ENCODE results near the gene APLF. TPM values are rescaled to one million over a fixed set of nuclear protein-coding genes. Genes with fewer than 3 reads are reported as not detected.
"Not testable (repeated sequence)": the region's sequence is repeated elsewhere in the genome, so short reads cannot be mapped to it uniquely, and the experiment has no call there.

The APLF gene
- polyA plus RNA-seq, 2 of the 4 experiments (the other 2 are of a cell fraction) = 1.5 to 2.8 TPM

- peaks cover 9% of the 10 kb centered on the region; the same call in 2 of the 3 replicates for H3K4me1 ChIP-seq
- DNase-seq (ENCODE audit: low read depth in 1 of 2, low spot score in 1 of 2) = no peak
- H3K4me3 ChIP-seq = no peak overlapping the region
- ATAC-seq = no peak
- 63% methylated on average over 1 of the region's 1 CpG for WGBS (ENCODE audit: missing lambda C conversion rate)
- POLR2A ChIA-PET = no interaction called here
- CTCF ChIA-PET = interaction anchor here (1.3 kb wide), 1 partner anchor 20 kb away, joined by 3 read pairs; no protein-coding TSS in a partner anchor
- TF ChIP-seq RNF2 (IDR thresholded peaks at IDR 0.05; ENCODE audit: borderline replicate concordance, low read depth) (no peak), FOSB (CRISPR knock-in tag; IDR thresholded peaks at IDR 0.05) (no peak), POLR2AphosphoS2 (conservative IDR thresholded peaks at IDR 0.05; ENCODE audit: low read length) (no peak), MAZ (IDR thresholded peaks at IDR 0.05; ENCODE audit: borderline replicate concordance, low read depth, low read length) (no peak), EP300 (IDR thresholded peaks at IDR 0.05) (no peak), PHF8 (IDR thresholded peaks at IDR 0.05; ENCODE audit: borderline replicate concordance, low read depth) (no peak), HES2 (IDR thresholded peaks at IDR 0.05) (no peak), FOSL2 (IDR thresholded peaks at IDR 0.05) (no peak), FOSL2 (CRISPR knock-in tag; IDR thresholded peaks at IDR 0.05) (no peak), CBX2 (IDR thresholded peaks at IDR 0.05; ENCODE audit: borderline replicate concordance, low read depth) (no peak), MAFK (IDR thresholded peaks at IDR 0.05; ENCODE audit: partially characterized antibody) (no peak), TFCP2L1 (CRISPR knock-in tag; IDR thresholded peaks at IDR 0.05) (no peak), ELK1 (IDR thresholded peaks at IDR 0.05; ENCODE audit: low read depth, low read length) (no peak), NFE2L2 (conservative IDR thresholded peaks at IDR 0.05; ENCODE audit: low read length) (no peak), RARB (CRISPR knock-in tag; IDR thresholded peaks at IDR 0.05) (no peak), CBX8 (IDR thresholded peaks at IDR 0.05) (no peak), HMGXB4 (CRISPR knock-in tag; IDR thresholded peaks at IDR 0.05; ENCODE audit: borderline replicate concordance) (no peak), CEBPB (IDR thresholded peaks at IDR 0.05) (no peak), TP53 (CRISPR knock-in tag; IDR thresholded peaks at IDR 0.05) (no peak)
- H3K27ac ChIP-seq = no peak overlapping the region
- H3K4me2 ChIP-seq = no peak overlapping the region
- H3K9me3 ChIP-seq = no peaks in the 10 kb centered on the region
- peak; percentile 39 for FAIRE-seq
These were observed 102.2 kb downstream of the APLF start for GRCh38 chr2:68569604-68570003.

- WGBS (ENCODE audit: missing lambda C conversion rate) = 62% methylated on average over 4 of the region's 4 CpGs
- H3K4me1 ChIP-seq; FAIRE-seq; H3K4me3 ChIP-seq; H3K4me2 ChIP-seq; H3K9me3 ChIP-seq; H3K27ac ChIP-seq; POLR2A ChIA-PET; ATAC-seq; DNase-seq (ENCODE audit: low read depth in 1 of 2, low spot score in 1 of 2); CTCF ChIA-PET: not testable (repeated sequence)
These were observed 103.0 kb downstream of the APLF start for GRCh38 chr2:68570434-68570833.

- 18% methylated on average over 2 of the region's 2 CpGs for WGBS (ENCODE audit: missing lambda C conversion rate)
- ATAC-seq (no peak), DNase-seq (ENCODE audit: low read depth in 1 of 2, low spot score in 1 of 2) (no peak), FAIRE-seq (no peak)
- Histone ChIP-seq H3K4me1 (no peaks in the 10 kb centered on the region), H3K27ac (no peak overlapping the region), H3K4me2 (no peak overlapping the region), H3K4me3 (no peak overlapping the region), H3K9me3 (no peaks in the 10 kb centered on the region)
- TF ChIP-seq CEBPB (IDR thresholded peaks at IDR 0.05) = no peak
- TF ChIP-seq TP53 (CRISPR knock-in tag; IDR thresholded peaks at IDR 0.05) = no peak
- TF ChIP-seq MAFK (IDR thresholded peaks at IDR 0.05; ENCODE audit: partially characterized antibody) = peak; percentile 76
- POLR2A ChIA-PET = no interaction called here
- CTCF ChIA-PET = interaction anchor here (0.8 to 2.7 kb wide), 3 partner anchors 17 to 190 kb away, joined by 3 to 14 read pairs (median 3); no protein-coding TSS in a partner anchor
These were observed 106.9 kb downstream of the APLF start for GRCh38 chr2:68574202-68574791.

All from A549 (cell line).